Measurements from ENCODE around the gene GIMAP5.

The GIMAP5 gene

GRCh38 chr7:150744041-150744656 is 6.9 kb downstream of the GIMAP5 start:
- H3K27ac ChIP-seq = no peak overlapping the region
- no peak for TF ChIP-seq CTCF (IDR thresholded peaks at IDR 0.05)

GRCh38 chr7:150745086-150745485 is 7.9 kb downstream of the GIMAP5 start:
- no peak overlapping the region for H3K27ac ChIP-seq

GRCh38 chr7:150745876-150746275 is 8.7 kb downstream of the GIMAP5 start:
- no peak overlapping the region for H3K27ac ChIP-seq
- no peak for TF ChIP-seq ZFX (IDR thresholded peaks at IDR 0.05; ENCODE audit: borderline replicate concordance)
- TF ChIP-seq CTCF (IDR thresholded peaks at IDR 0.05) = no peak

More at GRCh38 chr7:150745086-150745485, 7.9 kb downstream of the GIMAP5 start:
- TF ChIP-seq ZFX (IDR thresholded peaks at IDR 0.05; ENCODE audit: borderline replicate concordance) (no peak), CTCF (IDR thresholded peaks at IDR 0.05) (no peak)

- TF ChIP-seq ZFX (IDR thresholded peaks at IDR 0.05; ENCODE audit: borderline replicate concordance) (no peak), CTCF (IDR thresholded peaks at IDR 0.05) (no peak)
- H3K27ac ChIP-seq = no peak overlapping the region
Measured at GRCh38 chr7:150746921-150747320, 9.7 kb downstream of the GIMAP5 start.

GRCh38 chr7:150748376-150748775 is 11.2 kb downstream of the GIMAP5 start:
- no peak overlapping the region for H3K27ac ChIP-seq
- TF ChIP-seq CTCF (IDR thresholded peaks at IDR 0.05) = no peak
- no peak for TF ChIP-seq ZFX (IDR thresholded peaks at IDR 0.05; ENCODE audit: borderline replicate concordance)

- TF ChIP-seq ZFX (IDR thresholded peaks at IDR 0.05; ENCODE audit: borderline replicate concordance) (no peak), CTCF (IDR thresholded peaks at IDR 0.05) (no peak)
- H3K27ac ChIP-seq = no peak overlapping the region
Measured at GRCh38 chr7:150751702-150752101, 14.5 kb downstream of the GIMAP5 start.

GRCh38 chr7:150753239-150753638 is 16.0 kb downstream of the GIMAP5 start:
- no peak overlapping the region for H3K27ac ChIP-seq
- TF ChIP-seq CTCF (IDR thresholded peaks at IDR 0.05) = no peak
- TF ChIP-seq ZFX (IDR thresholded peaks at IDR 0.05; ENCODE audit: borderline replicate concordance) = no peak

All from 22Rv1 (cell line).